IgD-negative memory B cell (primary cell): ENCODE measurements around the gene PKMYT1. TPM values are rescaled to one million over a fixed set of nuclear protein-coding genes. Genes with fewer than 3 reads are reported as not detected.
"Not testable (repeated sequence)": the region's sequence is repeated elsewhere in the genome, so short reads cannot be mapped to it uniquely, and the experiment has no call there.

ENCODE experiments used
- H3K27ac Mint-ChIP-seq, 3 donors: one replicate each; pipeline ENCODE4 v1.8.0; 2020 to 2022; ENCODE audit warnings: mild to moderate bottlenecking in 3 of 3, mixed read lengths in 3 of 3, moderate library complexity in 1 of 3
- H3K27me3 Mint-ChIP-seq: one replicate; pipeline ENCODE4 v1.8.0; 2021; ENCODE audit warnings: mixed read lengths
- H3K36me3 Mint-ChIP-seq: one replicate; pipeline ENCODE4 v1.8.0; 2020; ENCODE audit warnings: mild to moderate bottlenecking, mixed read lengths
- H3K4me1 Mint-ChIP-seq, 3 donors: one replicate each; pipeline ENCODE4 v1.8.0; 2020 to 2022; ENCODE audit warnings: mixed read lengths in 3 of 3, mild to moderate bottlenecking in 1 of 3
- H3K4me3 Mint-ChIP-seq, 4 donors: one replicate each; pipeline ENCODE4 v1.8.0; 2020 to 2022; ENCODE audit warnings: mild to moderate bottlenecking in 4 of 4, mixed read lengths in 4 of 4, moderate library complexity in 3 of 4
- H3K9me3 Mint-ChIP-seq, 3 donors: one replicate each; pipeline ENCODE4 v1.8.0; 2020 to 2021; ENCODE audit warnings: mixed read lengths in 3 of 3, mild to moderate bottlenecking in 1 of 3
- polyA plus RNA-seq: library from polyadenylated mRNA; unstranded; fragments of 300-500 nt; fragmentation: Illumina TruSeq; gene quantifications from one replicate; pipeline ENCODE4 v1.2.3, GENCODE V29; 2021

The PKMYT1 gene
- polyA plus RNA-seq, 1 donor from 2014 or later = 1.4 TPM

- peaks cover 11% of the 10 kb centered on the region for H3K36me3 Mint-ChIP-seq
- H3K27me3 Mint-ChIP-seq = no peaks in the 10 kb centered on the region
- peaks cover 0 to 13% (median 5%) of the 10 kb centered on the region in 3 donors for H3K4me1 Mint-ChIP-seq
- no peaks in the 10 kb centered on the region for H3K9me3 Mint-ChIP-seq
- H3K27ac Mint-ChIP-seq = no peak overlapping the region
- no peak overlapping the region for H3K4me3 Mint-ChIP-seq
These were observed 42.0 kb downstream of the PKMYT1 start for GRCh38 chr16:2938206-2938605.

GRCh38 chr16:2937170-2937569, 43.1 kb downstream of the PKMYT1 start:
- Mint-ChIP-seq H3K27ac (no peak overlapping the region), H3K4me1 (peaks cover 0 to 11% (median 2%) of the 10 kb centered on the region in 3 donors), H3K27me3 (no peaks in the 10 kb centered on the region), H3K4me3 (no peak overlapping the region), H3K36me3 (peaks cover 12% of the 10 kb centered on the region), H3K9me3 (no peaks in the 10 kb centered on the region)

- H3K4me3 Mint-ChIP-seq = no peak overlapping the region
- H3K4me1 Mint-ChIP-seq = peaks cover 0 to 7% (median 0%) of the 10 kb centered on the region in 3 donors
- H3K27me3 Mint-ChIP-seq = no peaks in the 10 kb centered on the region
- H3K27ac Mint-ChIP-seq = no peak overlapping the region
- H3K36me3 Mint-ChIP-seq = peaks cover 12% of the 10 kb centered on the region
- H3K9me3 Mint-ChIP-seq = no peaks in the 10 kb centered on the region
These were observed 43.7 kb downstream of the PKMYT1 start for GRCh38 chr16:2936436-2937011.

- Mint-ChIP-seq H3K36me3 (peaks cover 10% of the 10 kb centered on the region), H3K27me3 (no peaks in the 10 kb centered on the region), H3K4me1 (no peaks in the 10 kb centered on the region), H3K27ac (no peak overlapping the region), H3K4me3 (no peak overlapping the region), H3K9me3 (no peaks in the 10 kb centered on the region)
These were observed 45.8 kb downstream of the PKMYT1 start for GRCh38 chr16:2934450-2934849.

- H3K27ac Mint-ChIP-seq = no peak overlapping the region
- no peaks in the 10 kb centered on the region for H3K9me3 Mint-ChIP-seq
- peaks cover 9% of the 10 kb centered on the region for H3K36me3 Mint-ChIP-seq
- no peaks in the 10 kb centered on the region for H3K4me1 Mint-ChIP-seq
- H3K27me3 Mint-ChIP-seq = no peaks in the 10 kb centered on the region
- no peak overlapping the region for H3K4me3 Mint-ChIP-seq
These were observed 46.5 kb downstream of the PKMYT1 start for GRCh38 chr16:2933701-2934100.

- H3K4me3 Mint-ChIP-seq = no peak overlapping the region
- H3K27me3 Mint-ChIP-seq = no peaks in the 10 kb centered on the region
- H3K36me3 Mint-ChIP-seq = peaks cover 9% of the 10 kb centered on the region
- no peaks in the 10 kb centered on the region for H3K4me1 Mint-ChIP-seq
- no peaks in the 10 kb centered on the region for H3K9me3 Mint-ChIP-seq
- no peak overlapping the region for H3K27ac Mint-ChIP-seq
These were observed 47.1 kb downstream of the PKMYT1 start for GRCh38 chr16:2933136-2933535.

GRCh38 chr16:2931231-2931914, 48.9 kb downstream of the PKMYT1 start:
- H3K4me1 Mint-ChIP-seq, H3K27ac Mint-ChIP-seq, H3K36me3 Mint-ChIP-seq, H3K9me3 Mint-ChIP-seq, H3K27me3 Mint-ChIP-seq, H3K4me3 Mint-ChIP-seq: not testable (repeated sequence)

GRCh38 chr16:2930236-2930635, 50.0 kb downstream of the PKMYT1 start:
- Mint-ChIP-seq H3K4me3 (no peak overlapping the region), H3K36me3 (peaks cover 7% of the 10 kb centered on the region), H3K27ac (no peak overlapping the region), H3K27me3 (no peaks in the 10 kb centered on the region), H3K9me3 (no peaks in the 10 kb centered on the region), H3K4me1 (peaks cover 8 to 10% (median 10%) of the 10 kb centered on the region in 3 donors)

- no peaks in the 10 kb centered on the region for H3K27me3 Mint-ChIP-seq
- no peak overlapping the region for H3K4me3 Mint-ChIP-seq
- H3K9me3 Mint-ChIP-seq = no peaks in the 10 kb centered on the region
- H3K36me3 Mint-ChIP-seq = peaks cover 6% of the 10 kb centered on the region
- H3K4me1 Mint-ChIP-seq = peaks cover 8 to 10% (median 10%) of the 10 kb centered on the region in 3 donors
- H3K27ac Mint-ChIP-seq = no peak overlapping the region
These were observed 50.6 kb downstream of the PKMYT1 start for GRCh38 chr16:2929693-2930092.

- Mint-ChIP-seq H3K27me3 (no peaks in the 10 kb centered on the region), H3K4me3 (no peak overlapping the region), H3K9me3 (no peaks in the 10 kb centered on the region), H3K4me1 (peaks cover 8 to 10% (median 10%) of the 10 kb centered on the region in 3 donors), H3K27ac (no peak overlapping the region), H3K36me3 (peaks cover 2% of the 10 kb centered on the region)
These were observed 51.5 kb downstream of the PKMYT1 start for GRCh38 chr16:2928796-2929195.

- not testable (repeated sequence) for H3K4me1 Mint-ChIP-seq, H3K9me3 Mint-ChIP-seq, H3K36me3 Mint-ChIP-seq, H3K27me3 Mint-ChIP-seq, H3K4me3 Mint-ChIP-seq, H3K27ac Mint-ChIP-seq
These were observed 52.1 kb downstream of the PKMYT1 start for GRCh38 chr16:2928151-2928550.

GRCh38 chr16:2927010-2927646, 53.1 kb downstream of the PKMYT1 start:
- Mint-ChIP-seq H3K9me3 (no peaks in the 10 kb centered on the region), H3K27me3 (no peaks in the 10 kb centered on the region), H3K27ac (no peak overlapping the region), H3K4me1 (peaks cover 8 to 10% (median 10%) of the 10 kb centered on the region in 3 donors), H3K4me3 (peak overlapping the region in 1 of 4 donors; percentile 58), H3K36me3 (no peaks in the 10 kb centered on the region)

- no peaks in the 10 kb centered on the region for H3K9me3 Mint-ChIP-seq
- H3K4me3 Mint-ChIP-seq = peak overlapping the region in 1 of 4 donors; percentile 58
- no peaks in the 10 kb centered on the region for H3K36me3 Mint-ChIP-seq
- H3K4me1 Mint-ChIP-seq = peaks cover 8 to 10% (median 10%) of the 10 kb centered on the region in 3 donors
- H3K27ac Mint-ChIP-seq = no peak overlapping the region
- no peaks in the 10 kb centered on the region for H3K27me3 Mint-ChIP-seq
These were observed 53.6 kb downstream of the PKMYT1 start for GRCh38 chr16:2926650-2926999.

GRCh38 chr16:2925951-2926649, 54.1 kb downstream of the PKMYT1 start:
- Mint-ChIP-seq H3K27ac (no peak overlapping the region), H3K36me3 (no peaks in the 10 kb centered on the region), H3K4me1 (peaks cover 8 to 10% (median 10%) of the 10 kb centered on the region in 3 donors), H3K27me3 (no peaks in the 10 kb centered on the region), H3K9me3 (no peaks in the 10 kb centered on the region), H3K4me3 (no peak overlapping the region)
